GM19328 (cell line): ENCODE results near the gene ZNF396.

Experiments
- ATAC-seq: cut with Tn5 transposase; IDR thresholded peaks from one replicate; pipeline ENCODE4 v1.9.1; 2021; ENCODE audit warnings: mild to moderate bottlenecking, moderate library complexity; ENCODE audit not compliant: unreplicated experiment

Gene ZNF396

GRCh38 chr18:35386600-35387100 is 9.5 kb upstream of the ZNF396 start:
- ATAC-seq: no peak

DNA sequence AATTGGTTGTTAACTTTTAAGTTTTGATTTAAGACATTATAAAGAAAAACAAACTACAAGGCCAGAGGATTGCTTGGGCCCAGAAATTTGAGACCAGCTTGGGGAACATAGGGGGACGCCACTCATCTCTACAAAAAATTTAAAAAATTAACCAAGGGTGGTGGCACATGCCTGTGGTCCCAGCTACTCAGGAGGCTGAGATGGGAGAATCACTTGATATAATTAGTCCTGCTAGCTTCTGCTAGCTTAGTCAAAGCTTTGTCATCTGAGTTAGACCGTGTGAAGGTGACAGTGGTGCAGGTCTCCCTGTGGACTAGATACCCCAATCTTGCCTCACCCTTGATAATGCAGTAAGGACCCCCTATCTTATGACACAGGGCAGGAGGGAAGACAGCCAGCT is 6.0 kb upstream of the ZNF396 start:
- no peak for ATAC-seq

- no peak for ATAC-seq
These were observed 2.3 kb upstream of the ZNF396 start for GRCh38 chr18:35379421-35379820.

DNA sequence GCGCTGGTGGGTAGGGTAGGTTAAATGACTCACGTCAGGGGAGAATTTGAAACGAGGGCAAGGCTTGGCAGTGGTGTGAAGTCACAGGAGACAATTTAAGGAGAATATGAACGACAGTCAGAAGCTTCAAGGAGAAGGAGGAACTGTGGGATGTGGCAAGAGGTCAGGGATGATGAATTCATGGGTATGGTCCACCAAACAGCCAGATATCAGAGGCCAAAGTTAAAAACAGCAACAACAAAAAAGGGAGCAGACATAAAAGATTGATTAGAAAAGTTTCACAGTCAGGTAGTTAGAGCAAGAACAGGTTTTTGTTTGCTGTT is 1.4 kb upstream of the ZNF396 start:
- ATAC-seq: no peak

GRCh38 chr18:35377875-35378573 is 887 bp upstream of the ZNF396 start:
- no peak for ATAC-seq

DNA sequence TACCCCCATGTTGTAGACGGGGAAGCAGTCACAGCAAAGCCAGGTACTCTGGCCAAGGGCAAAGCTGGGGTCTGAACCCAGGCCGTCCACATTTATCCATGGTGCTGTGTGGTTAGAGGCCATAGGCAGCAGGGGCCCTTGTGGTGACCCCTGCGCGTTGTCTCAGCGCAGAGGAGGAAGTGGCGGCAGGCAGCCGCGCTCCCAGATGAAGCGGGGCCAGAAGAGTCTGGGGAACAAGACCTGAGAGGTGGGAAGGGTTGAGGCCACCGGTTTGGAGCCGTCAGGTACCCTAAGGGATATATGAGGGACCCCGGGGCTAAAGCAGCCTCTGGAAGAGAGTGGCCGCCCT is 770 bp downstream of the ZNF396 start:
- ATAC-seq: peak; percentile 45

- ATAC-seq: no peak
These were observed 2.4 kb downstream of the ZNF396 start for GRCh38 chr18:35374708-35375107.

GRCh38 chr18:35371412-35372195 is 5.5 kb downstream of the ZNF396 start:
- no peak for ATAC-seq

DNA sequence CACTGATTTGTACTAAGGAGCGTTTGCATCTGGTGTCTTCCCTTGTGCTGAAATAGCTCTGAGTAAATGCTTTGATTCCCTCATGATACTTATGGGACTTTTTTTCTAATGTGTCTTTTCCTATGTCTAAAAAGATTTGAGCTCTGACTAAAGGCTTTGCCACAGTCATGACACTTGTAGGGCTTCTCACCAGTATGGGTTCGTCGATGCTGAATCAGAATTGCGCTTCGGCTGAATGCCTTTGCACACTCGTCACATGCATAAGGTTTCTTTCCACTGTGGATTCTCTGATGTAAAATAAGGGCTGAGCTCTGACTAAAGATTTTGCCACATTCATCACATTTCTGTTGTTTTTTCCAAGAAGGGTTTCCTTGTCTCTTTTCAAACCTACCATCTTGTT is 8.0 kb downstream of the ZNF396 start:
- no peak for ATAC-seq

DNA sequence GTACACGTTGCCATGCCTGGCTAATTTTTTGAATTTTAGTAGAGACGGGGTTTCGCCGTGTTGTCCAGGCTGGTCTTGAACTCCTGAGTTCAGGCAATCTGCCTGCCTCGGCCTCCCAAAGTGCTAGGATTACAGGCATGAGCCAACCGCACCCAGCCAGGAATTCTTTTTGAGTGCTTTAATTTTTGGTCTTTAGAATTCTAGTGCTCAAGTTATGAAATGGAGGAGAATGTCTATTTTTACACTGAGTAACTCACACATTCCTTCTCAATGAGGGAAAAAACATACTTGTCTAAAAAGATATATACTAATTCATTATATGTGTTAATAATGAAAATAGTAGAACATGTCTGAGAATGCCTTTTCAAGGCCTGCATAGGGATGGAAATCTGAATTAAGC is 8.5 kb downstream of the ZNF396 start:
- ATAC-seq: no peak

- no peak for ATAC-seq
These were observed 14.6 kb downstream of the ZNF396 start for GRCh38 chr18:35362531-35362930.

DNA sequence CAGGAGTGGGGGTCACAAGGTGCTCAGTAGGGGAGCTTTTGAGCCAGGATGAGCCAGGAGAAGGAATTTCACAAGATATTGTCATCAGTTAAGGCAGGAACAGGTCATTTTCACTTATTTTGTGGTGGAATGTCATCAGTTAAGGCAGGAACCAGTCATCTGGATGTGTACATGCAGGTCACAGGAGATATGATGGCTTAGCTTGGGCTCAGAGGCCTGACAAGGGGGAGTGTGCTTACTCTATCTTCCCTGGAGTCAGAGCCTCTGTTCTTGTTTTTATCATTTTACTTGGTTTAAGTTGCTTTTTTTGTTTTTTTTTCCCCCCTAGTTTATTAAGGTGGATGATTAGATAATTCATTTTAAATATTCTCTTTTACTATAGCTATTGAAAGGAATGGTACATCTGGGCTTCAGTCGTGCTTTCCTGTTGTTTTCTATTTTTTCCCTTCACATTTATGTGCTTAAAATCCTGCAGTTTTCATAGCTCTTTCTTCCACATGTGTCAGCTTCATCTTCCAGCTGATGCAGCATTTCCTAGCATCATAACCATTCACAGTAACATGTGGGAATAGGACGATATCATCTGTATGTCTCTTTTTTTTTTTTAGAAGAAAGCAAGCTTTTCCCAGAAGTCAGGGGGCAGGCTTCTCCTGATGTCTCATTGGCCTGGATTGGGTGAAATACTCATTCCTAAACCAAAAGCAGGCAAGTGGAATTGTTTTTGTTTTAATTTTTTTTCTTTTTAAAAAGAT is 15.4 kb downstream of the ZNF396 start:
- ATAC-seq: no peak

DNA sequence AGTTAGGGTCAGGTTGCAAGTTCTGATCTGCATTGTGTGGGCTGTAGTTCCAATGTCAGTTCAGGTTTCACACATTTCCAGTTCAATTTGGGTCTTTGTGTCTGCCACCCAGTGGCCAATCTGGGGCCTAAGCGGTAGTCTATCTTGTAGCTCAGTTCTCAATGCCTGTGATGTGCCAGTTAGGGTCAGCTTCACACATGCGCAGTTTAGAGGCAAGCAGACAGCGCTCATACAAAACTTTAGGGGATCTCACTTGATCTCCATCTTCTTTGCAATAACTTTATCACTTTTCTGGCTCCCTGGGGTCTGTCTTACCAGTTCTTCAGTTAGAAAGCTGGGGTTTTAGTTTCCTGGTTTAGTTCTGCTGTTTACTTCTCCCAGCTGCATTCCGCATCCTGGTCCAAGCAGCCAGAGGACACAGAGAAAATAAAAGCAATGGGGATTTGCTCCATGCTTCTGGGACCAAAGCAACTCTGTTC is 22.0 kb downstream of the ZNF396 start:
- peak; percentile 97 for ATAC-seq

- ATAC-seq: no peak
These were observed 24.4 kb downstream of the ZNF396 start for GRCh38 chr18:35352778-35353177.

DNA sequence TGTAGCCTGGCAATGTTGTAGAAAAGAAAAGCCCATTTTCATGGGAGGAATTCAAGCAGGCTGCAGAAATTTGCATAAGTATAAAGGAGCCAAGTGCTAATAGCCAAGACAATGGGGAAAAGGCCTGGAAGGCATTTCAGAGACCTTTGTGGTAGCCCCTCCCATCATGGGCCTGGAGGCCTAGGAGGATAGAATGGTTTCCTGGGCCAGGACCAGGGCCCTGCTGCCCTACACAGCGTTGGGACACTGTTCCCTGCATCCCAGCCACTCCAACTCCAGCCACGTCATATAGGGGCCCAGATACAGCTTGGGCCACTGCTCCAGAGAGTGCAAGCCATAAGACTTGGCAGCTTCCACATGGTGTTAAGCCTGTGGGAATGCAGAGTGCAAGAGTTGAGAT is 24.9 kb downstream of the ZNF396 start:
- ATAC-seq: no peak

GRCh38 chr18:35348001-35348400 is 29.1 kb downstream of the ZNF396 start:
- ATAC-seq: no peak

GRCh38 chr18:35345950-35346349 is 31.2 kb downstream of the ZNF396 start:
- no peak for ATAC-seq

- no peak for ATAC-seq
These were observed 31.6 kb downstream of the ZNF396 start for GRCh38 chr18:35345460-35345921.

DNA sequence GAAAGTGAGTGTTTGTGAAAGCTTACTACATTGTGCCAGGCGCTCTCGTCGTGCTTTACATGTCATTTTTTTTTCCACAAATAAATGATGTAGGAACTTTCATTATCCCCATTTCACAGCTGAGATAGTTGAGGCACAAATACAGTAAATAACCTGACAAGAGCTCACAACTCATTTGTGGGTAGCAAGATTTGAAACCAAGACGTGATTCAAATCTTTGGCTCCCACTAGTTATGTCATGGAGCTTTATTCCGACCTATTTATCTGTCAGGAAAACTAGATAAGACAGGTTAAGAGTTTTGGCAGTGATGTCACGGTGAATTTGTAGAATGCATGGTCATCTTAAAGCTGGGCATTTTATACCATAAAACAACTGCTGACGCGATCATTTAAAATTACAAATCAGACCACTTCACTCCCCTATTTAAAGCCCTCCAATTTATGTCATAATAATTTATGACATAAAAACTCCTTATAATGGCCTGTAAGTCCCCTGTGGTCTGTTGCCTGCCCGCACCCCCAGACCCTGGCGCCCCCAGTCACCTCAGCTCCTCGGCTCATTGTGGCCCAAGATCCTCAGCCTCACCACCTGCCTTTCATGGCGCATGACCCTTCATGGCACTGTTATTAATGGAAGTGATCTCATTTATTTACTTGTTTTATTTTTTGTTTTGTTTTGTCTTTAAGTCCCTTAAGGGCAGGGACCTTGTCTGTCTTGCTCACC is 32.2 kb downstream of the ZNF396 start:
- peak; percentile 16 for ATAC-seq

GRCh38 chr18:35343936-35344735 is 33.0 kb downstream of the ZNF396 start, which contains the start of gene ZNF24:
TSS of gene ZNF24 (minus strand) at chr18:35344420. CDS start at chr18:35340650, 3,770 bp downstream.
- ATAC-seq: peak; percentile 91
